Left lung (tissue), 14 donors: ENCODE data around the gene OLFM4. TPM values are rescaled to one million over a fixed set of nuclear protein-coding genes. Genes with fewer than 3 reads are reported as not detected.

Experiments
- ATAC-seq: fragments of 200-7000 bp; cut with Tn5 transposase; one replicate; pipeline ENCODE4 v1.9.1; 2020; ENCODE audit warnings: moderate library complexity
- DNase-seq, 4 donors: peaks; one replicate each; pipeline ENCODE4 v3.0.0-alpha.2; 2013 to 2020
- H3K27ac ChIP-seq, 2 donors: fragments of 200-600 bp; sonication (generic) in 1 of 2; one replicate each; pipeline versions ENCODE4 v1.5.0 to v1.8.0; 2020 to 2021
- H3K27me3 ChIP-seq, 2 donors: fragments of 200-600 bp; sonication (generic) in 1 of 2; one replicate each; pipeline versions ENCODE4 v1.5.0 to v1.8.0; 2020 to 2021
- H3K36me3 ChIP-seq, 2 donors: fragments of 200-600 bp; sonication (generic) in 1 of 2; one replicate each; pipeline versions ENCODE4 v1.5.0 to v1.8.0; 2020 to 2021
- H3K4me1 ChIP-seq, 2 donors: fragments of 200-600 bp; one replicate each; pipeline ENCODE4 v1.8.0; 2021
- H3K4me3 ChIP-seq, 2 donors: fragments of 200-600 bp; sonication (generic) in 1 of 2; one replicate each; pipeline versions ENCODE4 v1.5.0 to v1.8.0; 2020 to 2021; ENCODE audit warnings: mild to moderate bottlenecking in 1 of 2
- H3K9me3 ChIP-seq, 2 donors: fragments of 200-600 bp; sonication (generic) in 1 of 2; one replicate each; pipeline versions ENCODE4 v1.5.0 to v1.8.0; 2020 to 2021
- CTCF ChIP-seq, 2 donors: fragments of 200-600 bp; sonication (generic) in 1 of 2; IDR thresholded peaks; one replicate each; pipeline versions ENCODE4 v1.5.0 to v1.8.0; 2021; ENCODE audit warnings: antibody characterized with exemption in 2 of 2
- intact Hi-C, 2 donors: fragments of 100-400 bp; cut with DNase I; formaldehyde crosslinking; loops; one replicate each; pipeline versions ENCODE4 v1.11.2 to v1.14.2; 2022
- long read RNA-seq, 12 donors: library from polyadenylated mRNA in 2 of 12; unstranded in 2 of 12; transcript quantifications; one replicate each; pipeline ENCODE4 v2.0.0 and lab custom pipeline, GENCODE V29; 2019 to 2026
- polyA plus RNA-seq, 6 donors: library from polyadenylated mRNA; unstranded; fragments of 120-200 nt; gene quantifications; one replicate each; pipeline ENCODE4 v1.2.1, GENCODE V29; 2013; ENCODE audit not compliant: insufficient read length in 6 of 6
- total RNA-seq, 2 donors: library from RNA; stranded (reverse); fragmentation: NEBNext Ultra II Directional; extraction: Animal tissue kit (Norgen Biotek cat#: 25700); gene quantifications; one replicate each; pipeline ENCODE4 v1.2.1, GENCODE V29; 2021
- donor health status: DM: no; HTN: yes; CAD: no.
- donor health status: DM: no; HTN: no; CAD: no.

Gene OLFM4
- total RNA-seq (1 to 10 TPM in 1 of 2 donors, under 1 TPM in 1; 0.15 to 1.6 TPM), polyA plus RNA-seq (under 1 TPM; 0.09 to 0.59 (median 0.20) TPM)
- long read RNA-seq, donor 1, result 0 reads
- long read RNA-seq, donor 2, result 0 reads
- long read RNA-seq, donor 3, result 0 reads
- long read RNA-seq, donor 4, result 0 reads
- long read RNA-seq, donor 5, result 0 reads
- long read RNA-seq, donor 6, result 0 reads
- long read RNA-seq, donor 7, result 0 reads
- long read RNA-seq, donor 8, result 0 reads
- long read RNA-seq, donor 9, result 0 reads
- long read RNA-seq, donor 10, result 0 reads
- long read RNA-seq, donor 11, result 0 reads
- long read RNA-seq, donor 12, result 0 reads

GRCh38 chr13:53028637-53029203 lies at the start of gene OLFM4:
OLFM4 (plus strand) TSS chr13:53028813; CDS start chr13:53028837, 24 bp downstream.
- ATAC-seq (no peak), DNase-seq (no peak)
- no peaks in the 10 kb centered on the region for H3K36me3 ChIP-seq
- intact Hi-C loops, result no loop called here
- no peaks in the 10 kb centered on the region for H3K4me1 ChIP-seq
- peak within 1 kb of the TSS in 1 of 2 donors; percentile 45 for H3K27ac ChIP-seq
- no peak for TF ChIP-seq CTCF (IDR thresholded peaks at IDR 0.05)
- no peak within 1 kb of the TSS for H3K4me3 ChIP-seq
- peaks cover 0 to 9% of the 10 kb centered on the region in 2 donors for H3K27me3 ChIP-seq
- no peaks in the 10 kb centered on the region for H3K9me3 ChIP-seq

DNA sequence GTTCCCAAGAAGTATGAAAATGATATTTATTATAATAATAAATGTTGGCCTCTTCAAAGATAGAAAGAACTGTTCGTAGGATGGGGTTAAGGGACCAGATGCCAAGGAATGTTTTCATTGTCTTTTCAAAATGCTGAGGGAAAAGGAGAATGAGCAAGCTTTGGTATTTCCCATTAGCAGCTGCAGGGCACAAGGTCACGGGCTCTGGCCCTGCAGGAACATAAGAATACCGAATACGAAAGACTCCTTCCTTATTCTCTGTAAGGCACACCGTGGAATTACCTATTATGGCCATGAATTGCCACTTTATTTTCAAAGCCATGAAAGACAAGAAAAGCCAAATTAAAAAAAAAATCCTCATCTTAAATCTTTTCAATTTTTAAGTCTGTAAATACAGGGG lies 49.6 kb upstream of the OLFM4 start:
- DNase-seq (no peak), ATAC-seq (no peak)
- H3K27me3 ChIP-seq, result peaks cover 0 to under 1% of the 10 kb centered on the region in 2 donors
- no peak overlapping the region for H3K27ac ChIP-seq
- no peaks in the 10 kb centered on the region for H3K9me3 ChIP-seq
- no peaks in the 10 kb centered on the region for H3K4me1 ChIP-seq
- intact Hi-C loops, result no loop called here
- TF ChIP-seq CTCF (IDR thresholded peaks at IDR 0.05), result no peak
- no peak overlapping the region for H3K4me3 ChIP-seq
- no peaks in the 10 kb centered on the region for H3K36me3 ChIP-seq

DNA sequence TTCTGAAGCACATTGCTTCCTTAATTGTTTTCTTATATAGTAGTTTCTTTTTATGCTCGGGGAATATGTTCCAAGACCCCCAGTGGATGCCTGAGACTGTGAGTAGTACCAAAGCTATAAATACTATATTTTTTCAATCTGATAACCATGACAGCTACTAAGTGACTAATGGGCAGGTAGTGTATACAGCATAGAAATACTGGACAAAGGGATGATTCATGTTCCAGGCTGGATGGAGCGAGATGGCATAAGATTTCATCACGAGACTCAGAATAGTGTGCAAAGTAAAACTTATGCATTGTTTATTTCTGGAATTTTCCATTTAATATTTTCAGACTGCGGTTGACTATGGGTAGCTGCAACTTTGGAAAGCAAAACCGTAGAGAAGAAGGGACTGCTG lies 47.9 kb upstream of the OLFM4 start:
- Histone ChIP-seq H3K9me3 (no peaks in the 10 kb centered on the region), H3K4me1 (no peaks in the 10 kb centered on the region), H3K4me3 (no peak overlapping the region), H3K27me3 (no peaks in the 10 kb centered on the region), H3K36me3 (no peaks in the 10 kb centered on the region), H3K27ac (no peak overlapping the region)
- intact Hi-C loops, result no loop called here
- ATAC-seq (no peak), DNase-seq (no peak)
- no peak for TF ChIP-seq CTCF (IDR thresholded peaks at IDR 0.05)

DNA sequence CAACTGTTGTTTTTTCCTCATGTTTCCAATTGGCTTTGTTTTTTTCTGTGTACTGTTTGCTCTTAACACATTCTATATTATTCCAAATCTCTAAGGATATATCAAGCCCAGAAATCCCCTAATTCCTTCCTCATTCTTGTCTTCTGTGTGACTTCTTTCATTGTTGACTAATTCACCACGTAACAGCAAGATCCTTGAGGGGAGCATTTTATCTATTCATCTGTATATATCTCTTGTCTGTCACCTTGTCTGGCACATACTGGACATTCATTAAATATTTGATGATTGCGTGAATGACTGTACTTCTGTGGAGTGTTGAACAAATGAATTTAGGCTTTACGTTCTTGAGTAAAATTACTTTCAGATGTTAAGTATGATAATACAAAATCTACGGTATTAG lies 44.8 kb upstream of the OLFM4 start:
- DNase-seq (no peak), ATAC-seq (no peak)
- no peak overlapping the region for H3K27ac ChIP-seq
- no peaks in the 10 kb centered on the region for H3K9me3 ChIP-seq
- no peak overlapping the region for H3K4me3 ChIP-seq
- H3K4me1 ChIP-seq, result no peaks in the 10 kb centered on the region
- H3K36me3 ChIP-seq, result no peaks in the 10 kb centered on the region
- no peak for TF ChIP-seq CTCF (IDR thresholded peaks at IDR 0.05)
- intact Hi-C loops, result no loop called here
- no peaks in the 10 kb centered on the region for H3K27me3 ChIP-seq

- H3K9me3 ChIP-seq, result no peaks in the 10 kb centered on the region
- H3K4me1 ChIP-seq, result no peaks in the 10 kb centered on the region
- no peak overlapping the region for H3K27ac ChIP-seq
- no peak for DNase-seq
- intact Hi-C loops, result no loop called here
- no peak overlapping the region for H3K4me3 ChIP-seq
- TF ChIP-seq CTCF (IDR thresholded peaks at IDR 0.05), result no peak
- H3K27me3 ChIP-seq, result no peaks in the 10 kb centered on the region
- ATAC-seq, result no peak
- no peaks in the 10 kb centered on the region for H3K36me3 ChIP-seq
These were observed 43.7 kb upstream of the OLFM4 start for GRCh38 chr13:52984881-52985363.
